ENCODE results near the gene CXorf66.
"Not testable (repeated sequence)": the region's sequence is repeated elsewhere in the genome, so short reads cannot be mapped to it uniquely, and the experiment has no call there.

Gene CXorf66

GRCh38 chrX:139924069-139924695 is 41.1 kb downstream of the CXorf66 start:
- no peak for DNase-seq

DNA sequence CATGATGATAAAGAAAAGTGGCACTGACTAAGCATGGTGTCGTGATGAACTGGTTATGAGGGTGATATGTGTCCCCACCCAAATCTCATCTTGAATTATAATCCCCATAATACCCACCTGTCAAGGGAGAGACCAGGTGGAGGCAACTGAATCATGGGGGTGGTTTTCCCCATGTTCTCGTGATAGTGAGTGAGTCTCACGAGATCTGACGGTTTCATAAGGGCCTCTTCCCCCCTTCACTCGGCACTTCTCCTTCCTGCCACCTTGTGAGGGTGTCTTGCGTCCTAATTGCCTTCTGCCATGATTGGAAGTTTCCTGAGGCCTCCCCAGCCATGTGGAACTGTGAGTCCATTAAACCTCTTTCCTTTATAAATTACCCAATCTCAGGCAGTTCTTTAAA is 44.2 kb downstream of the CXorf66 start:
- not testable (repeated sequence) for DNase-seq

GRCh38 chrX:139920316-139920715 is 45.0 kb downstream of the CXorf66 start:
- DNase-seq = no peak

- no peak for DNase-seq
These were observed 50.9 kb downstream of the CXorf66 start for GRCh38 chrX:139914421-139914820.

DNA sequence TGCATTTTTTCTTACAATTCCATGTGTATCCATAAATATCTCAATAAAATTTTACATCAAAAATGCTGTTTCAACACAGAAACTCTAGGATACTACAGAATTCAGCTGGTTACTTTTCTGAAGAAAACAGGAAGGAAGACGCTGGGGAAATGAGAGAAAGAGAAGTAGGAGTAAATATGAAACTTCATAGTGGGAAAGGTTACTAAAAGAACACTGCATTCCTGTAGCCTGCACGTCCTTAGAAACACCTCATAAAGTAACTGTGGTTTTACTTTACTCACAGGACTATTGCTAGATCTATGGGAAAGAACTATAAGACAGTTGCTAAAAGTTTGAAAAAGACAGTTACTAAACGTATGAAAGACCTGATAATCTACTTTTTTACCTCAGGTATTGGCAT is 55.6 kb downstream of the CXorf66 start:
- no peak for DNase-seq

GRCh38 chrX:139907078-139907477 is 58.2 kb downstream of the CXorf66 start:
- DNase-seq = no peak

DNA sequence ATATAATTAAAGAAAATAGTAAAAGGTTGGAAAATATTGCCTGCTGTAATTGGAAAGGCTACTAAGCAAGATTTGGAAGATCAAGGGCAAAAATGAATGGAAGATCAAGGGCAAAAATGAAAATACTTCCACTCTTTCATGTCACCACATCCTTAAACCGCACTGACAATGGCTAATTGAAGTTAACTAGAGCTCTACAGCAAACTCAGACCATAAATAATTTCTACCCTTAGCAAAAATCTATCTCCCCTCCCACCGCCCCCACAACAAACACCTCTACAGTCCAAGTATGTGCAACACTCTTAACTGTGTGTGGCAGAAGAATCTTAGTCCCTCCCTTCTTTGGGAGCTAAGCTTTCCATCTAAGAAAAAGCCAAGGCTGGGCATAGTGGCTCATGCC is 59.6 kb downstream of the CXorf66 start:
- no peak for DNase-seq

All from stimulated activated naive CD4-positive, alpha-beta T cell treated with Interleukin-2 at 50 U/mL for 16 hours (primary cell).